ENCODE data around the gene ADGRG3.

- no peak for TF ChIP-seq CTCF (IDR thresholded peaks at IDR 0.05)
- no peak for TF ChIP-seq POLR2A (IDR thresholded peaks at IDR 0.05)
Measured at GRCh38 chr16:57663436-57663835, 4.7 kb upstream of the ADGRG3 start.

Data from thyroid gland (tissue), 4 donors.